A673 (cell line): ENCODE data around the gene MEGF6. TPM values are rescaled to one million over a fixed set of nuclear protein-coding genes. Genes with fewer than 3 reads are reported as not detected.

Experiments
- BruUV-seq: library from RNA; stranded (reverse); fragments of 400-500 nt; replicated peaks from 2 replicates; lab custom pipeline; 2021; lab: Mats Ljungman, UMichigan
- CTCF ChIA-PET: fragments of 300-600 bp; sonication (Branson Sonifier 250); formaldehyde crosslinking; loops from one replicate; lab custom pipeline; 2022; ENCODE audit warnings: antibody characterized with exemption; lab: Charles Lee
- POLR2A ChIA-PET: fragments of 300-600 bp; sonication (Branson Sonifier 250); formaldehyde crosslinking; loops from one replicate; lab custom pipeline; 2022; ENCODE audit warnings: antibody characterized with exemption; ENCODE audit not compliant: low non-redundant PET; lab: Charles Lee
- DNase-seq: peaks from one replicate; pipeline ENCODE4 v3.0.0-alpha.2; 2015; ENCODE audit warnings: low spot score
- H3K27ac ChIP-seq: fragments of 200-600 bp; sonication (generic); 2 replicates; pipeline ENCODE4 v1.5.1; 2016; ENCODE audit warnings: mixed run types, low read depth, mild to moderate bottlenecking, mixed read lengths, antibody characterized with exemption, low read length; ENCODE audit not compliant: poor library complexity, severe bottlenecking
- H3K27me3 ChIP-seq: fragments of 200-600 bp; sonication (generic); replicated peaks from 2 replicates; pipeline ENCODE4 v1.6.1; 2017; ENCODE audit warnings: mixed run types, low read depth, mild to moderate bottlenecking, mixed read lengths, antibody characterized with exemption, low read length; ENCODE audit not compliant: insufficient read depth, poor library complexity
- H3K36me3 ChIP-seq: fragments of 200-600 bp; sonication (generic); 2 replicates; pipeline ENCODE4 v1.6.1; 2016; ENCODE audit warnings: mixed run types, mild to moderate bottlenecking, mixed read lengths, antibody characterized with exemption, low read length; ENCODE audit not compliant: insufficient read depth, poor library complexity, severe bottlenecking
- H3K4me1 ChIP-seq: fragments of 200-600 bp; sonication (generic); 2 replicates; pipeline ENCODE4 v1.6.1; 2017; ENCODE audit warnings: mixed run types, mild to moderate bottlenecking, mixed read lengths, antibody characterized with exemption, low read length; ENCODE audit not compliant: insufficient read depth, poor library complexity, severe bottlenecking
- H3K4me3 ChIP-seq: fragments of 200-600 bp; sonication (generic); 2 replicates; pipeline ENCODE4 v1.5.1; 2016; ENCODE audit warnings: low read depth, mixed run types, mild to moderate bottlenecking, mixed read lengths, low read length; ENCODE audit not compliant: poor library complexity, severe bottlenecking
- H3K9me3 ChIP-seq: fragments of 200-600 bp; sonication (generic); 2 replicates; pipeline ENCODE4 v1.6.1; 2016; ENCODE audit warnings: mixed run types, low read depth, mild to moderate bottlenecking, mixed read lengths, antibody characterized with exemption, low read length; ENCODE audit not compliant: poor library complexity, severe bottlenecking
- EZH2 ChIP-seq: fragments of 200-600 bp; sonication (generic); IDR thresholded peaks from 2 replicates; pipeline ENCODE4 v1.6.1; 2017; ENCODE audit warnings: borderline replicate concordance, low read depth, mild to moderate bottlenecking, mixed read lengths, antibody characterized with exemption, low read length; ENCODE audit not compliant: poor library complexity, severe bottlenecking
- intact Hi-C: fragments of 100-400 bp; cut with micrococcal nuclease; formaldehyde crosslinking; loops from one replicate; pipeline ENCODE4 v1.10.0; 2022; ENCODE audit not compliant: unreplicated experiment
- total RNA-seq: library from RNA; stranded (reverse); gene quantifications from 2 replicates; pipeline ENCODE4 v1.2.3, GENCODE V29; 2021
- TF ChIP-seq, protein P1 (sequence below): fragments of 300-800, 200-600 bp; sonication (generic); conservative IDR thresholded peaks from 2 replicates; pipeline ENCODE4 v1.5.1; 2017; ENCODE audit warnings: low read depth, mild to moderate bottlenecking, antibody characterized with exemption, low read length, moderate library complexity, mixed read lengths

The MEGF6 gene
- total RNA-seq, 1 experiment from 2014 or later = 2.8 TPM

DNA sequence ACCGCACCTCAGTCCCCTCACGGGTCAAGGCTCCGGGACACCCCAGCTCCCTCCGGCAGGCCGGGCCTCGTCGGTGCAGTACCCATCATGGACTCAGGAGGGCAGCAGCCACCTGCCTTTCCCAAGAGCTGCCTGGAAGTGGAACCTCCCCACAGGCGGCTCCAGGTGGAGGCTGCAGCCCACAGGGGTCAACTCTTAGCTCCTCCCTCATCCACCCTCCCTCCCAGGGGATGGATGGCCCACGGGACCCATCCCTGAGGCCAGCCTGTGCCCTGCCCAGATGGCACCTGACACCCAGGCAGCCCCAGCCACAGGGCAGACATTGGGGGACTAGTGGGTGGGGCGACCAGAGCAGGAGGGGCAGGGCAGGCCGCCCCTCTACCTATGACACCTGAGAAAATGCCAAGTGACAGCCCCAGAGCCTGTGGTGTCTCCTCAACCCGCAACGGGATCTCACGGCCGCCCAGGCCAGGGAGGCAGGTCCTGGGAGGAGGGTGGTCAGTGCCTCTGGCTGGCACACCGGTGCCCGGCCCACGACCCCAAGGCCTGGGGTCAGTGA lies 158.0 kb downstream of the MEGF6 start:
- Histone ChIP-seq H3K4me3 (no peak overlapping the region), H3K4me1 (peaks cover 17% of the 10 kb centered on the region), H3K27ac (no peak overlapping the region), H3K36me3 (no peaks in the 10 kb centered on the region), H3K27me3 (no peaks in the 10 kb centered on the region), H3K9me3 (no peaks in the 10 kb centered on the region)
- ChIA-PET POLR2A (no interaction called here), CTCF (interaction anchor here (0.5 to 1.9 kb wide), 19 partner anchors 9 to 1320 kb away, joined by 3 to 42 read pairs (median 4); no protein-coding TSS in a partner anchor)
- peak; percentile 78 for DNase-seq
- TF ChIP-seq, protein P1, sequence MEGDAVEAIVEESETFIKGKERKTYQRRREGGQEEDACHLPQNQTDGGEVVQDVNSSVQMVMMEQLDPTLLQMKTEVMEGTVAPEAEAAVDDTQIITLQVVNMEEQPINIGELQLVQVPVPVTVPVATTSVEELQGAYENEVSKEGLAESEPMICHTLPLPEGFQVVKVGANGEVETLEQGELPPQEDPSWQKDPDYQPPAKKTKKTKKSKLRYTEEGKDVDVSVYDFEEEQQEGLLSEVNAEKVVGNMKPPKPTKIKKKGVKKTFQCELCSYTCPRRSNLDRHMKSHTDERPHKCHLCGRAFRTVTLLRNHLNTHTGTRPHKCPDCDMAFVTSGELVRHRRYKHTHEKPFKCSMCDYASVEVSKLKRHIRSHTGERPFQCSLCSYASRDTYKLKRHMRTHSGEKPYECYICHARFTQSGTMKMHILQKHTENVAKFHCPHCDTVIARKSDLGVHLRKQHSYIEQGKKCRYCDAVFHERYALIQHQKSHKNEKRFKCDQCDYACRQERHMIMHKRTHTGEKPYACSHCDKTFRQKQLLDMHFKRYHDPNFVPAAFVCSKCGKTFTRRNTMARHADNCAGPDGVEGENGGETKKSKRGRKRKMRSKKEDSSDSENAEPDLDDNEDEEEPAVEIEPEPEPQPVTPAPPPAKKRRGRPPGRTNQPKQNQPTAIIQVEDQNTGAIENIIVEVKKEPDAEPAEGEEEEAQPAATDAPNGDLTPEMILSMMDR = peak; percentile 91
- TF ChIP-seq EZH2 = no peak
- BruUV-seq = no TSS peak
- intact Hi-C loops = loop anchor here (1.0 to 5.0 kb wide), 3 partner anchors 30 to 269 kb away; no protein-coding TSS in a partner anchor

DNA sequence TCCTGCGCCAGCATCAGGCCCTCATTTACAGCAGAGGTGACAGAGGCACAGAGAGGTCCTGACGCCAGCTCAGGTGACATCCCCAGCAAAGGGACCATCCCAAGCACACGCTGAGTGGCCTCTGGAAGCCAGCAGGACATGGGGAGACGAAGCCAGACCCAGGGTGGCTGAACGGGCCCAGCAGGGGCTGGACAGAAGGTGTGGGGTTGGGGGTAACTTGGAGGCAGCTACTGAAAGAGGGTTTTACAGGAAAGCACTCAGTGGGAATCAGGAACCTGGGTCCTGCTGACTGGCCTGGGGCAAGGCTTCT lies 158.5 kb downstream of the MEGF6 start:
- H3K4me3 ChIP-seq = no peak overlapping the region
- no TSS peak for BruUV-seq
- intact Hi-C loops = loop anchor here (1.0 to 5.0 kb wide), 3 partner anchors 30 to 269 kb away; no protein-coding TSS in a partner anchor
- no peak for DNase-seq
- ChIA-PET CTCF (interaction anchor here (0.5 to 1.9 kb wide), 18 partner anchors 9 to 1320 kb away, joined by 3 to 42 read pairs (median 4); no protein-coding TSS in a partner anchor), POLR2A (no interaction called here)
- H3K36me3 ChIP-seq = no peaks in the 10 kb centered on the region
- peaks cover 17% of the 10 kb centered on the region for H3K4me1 ChIP-seq
- no peak overlapping the region for H3K27ac ChIP-seq
- no peaks in the 10 kb centered on the region for H3K9me3 ChIP-seq
- no peak for TF ChIP-seq EZH2
- TF ChIP-seq, protein P1 = no peak
- H3K27me3 ChIP-seq = peaks cover 2% of the 10 kb centered on the region

DNA sequence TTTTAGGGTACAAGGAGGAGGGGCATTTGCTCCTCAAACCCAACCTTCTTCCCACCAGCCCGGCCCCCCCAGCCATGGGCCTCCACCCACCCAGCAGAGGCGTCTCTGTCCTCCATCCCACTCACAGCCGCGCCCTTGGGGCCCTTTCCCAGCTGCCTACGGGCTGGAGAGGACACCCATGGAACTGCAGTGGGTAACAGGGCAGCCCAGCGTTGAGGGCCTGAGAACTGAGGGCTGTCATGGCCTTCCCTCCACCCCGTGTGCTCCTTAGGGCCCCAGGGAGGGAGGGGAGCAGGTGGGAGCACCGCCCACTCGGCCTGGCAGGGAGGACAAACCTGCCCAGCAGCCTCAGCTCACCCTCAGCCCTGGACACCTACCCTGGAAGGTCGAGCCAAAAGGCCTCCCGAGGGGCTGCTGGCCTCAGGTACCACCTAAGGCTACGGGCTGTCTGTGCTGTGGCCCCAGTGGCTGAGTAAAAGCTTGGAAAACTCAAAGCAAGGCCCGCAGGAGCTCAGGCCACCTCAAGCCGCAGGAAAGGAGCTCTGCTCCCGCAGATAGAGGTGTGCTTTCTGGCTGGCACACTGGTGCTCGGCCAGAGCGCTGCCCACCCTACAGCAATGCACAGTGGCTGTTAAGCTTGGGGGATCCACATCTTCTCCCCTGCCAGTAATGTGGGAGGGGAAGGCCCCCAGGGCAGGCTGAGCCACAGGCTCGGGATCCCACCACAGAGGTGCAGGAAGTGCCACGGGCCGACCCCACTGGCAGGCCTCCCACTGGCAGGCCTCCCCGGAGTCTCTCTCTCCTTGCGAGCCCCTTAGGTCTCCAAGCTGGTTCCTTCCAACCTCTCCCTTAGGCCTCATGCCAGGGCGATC lies 159.1 kb downstream of the MEGF6 start:
- Histone ChIP-seq H3K27me3 (peaks cover 6% of the 10 kb centered on the region), H3K27ac (no peak overlapping the region), H3K9me3 (no peaks in the 10 kb centered on the region), H3K4me1 (peaks cover 17% of the 10 kb centered on the region), H3K4me3 (no peak overlapping the region), H3K36me3 (no peaks in the 10 kb centered on the region)
- CTCF ChIA-PET = interaction anchor here (0.5 to 1.9 kb wide), 18 partner anchors 8 to 1319 kb away, joined by 3 to 42 read pairs (median 4); no protein-coding TSS in a partner anchor
- BruUV-seq = no TSS peak
- no peak for TF ChIP-seq EZH2
- TF ChIP-seq, protein P1 = no peak
- POLR2A ChIA-PET = no interaction called here
- intact Hi-C loops = loop anchor here (2.0 to 5.0 kb wide), 2 partner anchors 169 to 270 kb away; no protein-coding TSS in a partner anchor
- no peak for DNase-seq
